Effector CD4-positive, alpha-beta T cell (primary cell): ENCODE measurements around the gene KIFC3. TPM values are rescaled to one million over a fixed set of nuclear protein-coding genes. Genes with fewer than 3 reads are reported as not detected.
"Not testable (repeated sequence)": the region's sequence is repeated elsewhere in the genome, so short reads cannot be mapped to it uniquely, and the experiment has no call there.

ENCODE experiments used
- DNase-seq: peaks from one replicate; pipeline ENCODE4 v3.0.0-alpha.2; 2020
- total RNA-seq: gene quantifications from one replicate; lab custom pipeline; 2026; lab: John Stamatoyannopoulos, UW

The KIFC3 gene, protein sequence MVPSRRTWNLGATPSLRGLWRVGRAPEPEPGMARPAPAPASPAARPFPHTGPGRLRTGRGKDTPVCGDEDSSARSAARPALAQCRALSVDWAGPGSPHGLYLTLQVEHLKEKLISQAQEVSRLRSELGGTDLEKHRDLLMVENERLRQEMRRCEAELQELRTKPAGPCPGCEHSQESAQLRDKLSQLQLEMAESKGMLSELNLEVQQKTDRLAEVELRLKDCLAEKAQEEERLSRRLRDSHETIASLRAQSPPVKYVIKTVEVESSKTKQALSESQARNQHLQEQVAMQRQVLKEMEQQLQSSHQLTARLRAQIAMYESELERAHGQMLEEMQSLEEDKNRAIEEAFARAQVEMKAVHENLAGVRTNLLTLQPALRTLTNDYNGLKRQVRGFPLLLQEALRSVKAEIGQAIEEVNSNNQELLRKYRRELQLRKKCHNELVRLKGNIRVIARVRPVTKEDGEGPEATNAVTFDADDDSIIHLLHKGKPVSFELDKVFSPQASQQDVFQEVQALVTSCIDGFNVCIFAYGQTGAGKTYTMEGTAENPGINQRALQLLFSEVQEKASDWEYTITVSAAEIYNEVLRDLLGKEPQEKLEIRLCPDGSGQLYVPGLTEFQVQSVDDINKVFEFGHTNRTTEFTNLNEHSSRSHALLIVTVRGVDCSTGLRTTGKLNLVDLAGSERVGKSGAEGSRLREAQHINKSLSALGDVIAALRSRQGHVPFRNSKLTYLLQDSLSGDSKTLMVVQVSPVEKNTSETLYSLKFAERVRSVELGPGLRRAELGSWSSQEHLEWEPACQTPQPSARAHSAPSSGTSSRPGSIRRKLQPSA
- not detected for total RNA-seq

DNA sequence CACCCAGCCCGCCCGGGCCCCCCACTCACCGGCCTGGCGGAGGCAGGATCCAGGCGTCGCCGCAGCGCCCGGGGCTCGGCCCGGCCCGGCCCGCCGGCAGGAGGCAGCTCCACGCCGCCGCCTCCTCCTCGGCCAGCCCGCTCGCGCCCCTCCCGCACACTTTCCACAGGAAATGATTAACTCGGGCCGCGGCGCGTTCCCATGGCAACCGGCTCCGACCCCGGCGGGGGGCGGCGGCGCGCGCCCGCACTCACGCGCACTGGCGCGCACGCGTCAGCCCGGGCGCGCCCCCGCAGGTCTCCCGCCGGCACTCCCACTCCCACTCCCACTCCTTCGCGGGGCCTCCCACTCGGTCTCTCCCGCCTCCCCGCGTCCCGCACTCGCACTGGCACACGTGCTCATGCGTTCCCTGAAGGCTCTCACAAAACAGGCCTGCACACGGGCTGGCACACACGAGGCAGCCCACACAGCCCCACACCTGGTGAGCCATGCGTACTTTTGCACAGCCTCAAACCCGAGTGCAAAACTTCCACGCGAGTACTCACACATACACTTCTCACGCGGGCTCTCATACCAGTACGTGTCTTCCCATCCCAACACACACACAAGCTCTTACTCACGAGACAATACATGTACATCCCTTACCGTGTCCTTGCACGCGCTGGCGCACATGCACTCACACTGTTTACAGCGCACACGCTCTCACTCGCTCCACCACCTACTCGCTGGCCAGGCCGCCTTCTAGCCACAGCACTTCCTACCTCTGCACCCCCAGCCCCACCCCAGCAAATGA, at the start of gene KIFC3:
Gene KIFC3, minus strand, starts transcription at position 151 of the 793 bp plus-strand sequence. CDS start 4,248 bp downstream, outside the sequence.
- peak; percentile 41 for DNase-seq

DNA sequence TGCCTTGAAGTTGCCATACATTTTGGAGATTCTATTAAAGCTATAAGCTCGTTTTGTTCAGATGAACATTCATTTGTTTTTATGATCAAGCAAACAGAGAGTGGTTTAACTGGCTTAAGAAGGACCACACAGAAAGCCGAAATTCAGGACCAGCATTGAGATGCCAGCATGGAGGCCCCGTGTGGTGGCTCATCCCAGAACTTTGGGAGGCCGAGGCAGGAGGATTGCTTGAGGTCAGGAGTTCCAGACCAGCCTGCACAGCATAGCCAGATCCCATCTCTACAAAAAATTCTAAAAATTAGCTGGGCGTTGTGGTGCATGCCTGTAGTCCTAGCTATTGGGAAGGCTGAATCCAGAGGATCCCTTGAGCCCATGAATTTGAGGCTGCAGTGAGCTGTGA, 45.9 kb upstream of the KIFC3 start:
- DNase-seq: no peak

GRCh38 chr16:57846931-57847330, 44.6 kb upstream of the KIFC3 start:
- DNase-seq: not testable (repeated sequence)

DNA sequence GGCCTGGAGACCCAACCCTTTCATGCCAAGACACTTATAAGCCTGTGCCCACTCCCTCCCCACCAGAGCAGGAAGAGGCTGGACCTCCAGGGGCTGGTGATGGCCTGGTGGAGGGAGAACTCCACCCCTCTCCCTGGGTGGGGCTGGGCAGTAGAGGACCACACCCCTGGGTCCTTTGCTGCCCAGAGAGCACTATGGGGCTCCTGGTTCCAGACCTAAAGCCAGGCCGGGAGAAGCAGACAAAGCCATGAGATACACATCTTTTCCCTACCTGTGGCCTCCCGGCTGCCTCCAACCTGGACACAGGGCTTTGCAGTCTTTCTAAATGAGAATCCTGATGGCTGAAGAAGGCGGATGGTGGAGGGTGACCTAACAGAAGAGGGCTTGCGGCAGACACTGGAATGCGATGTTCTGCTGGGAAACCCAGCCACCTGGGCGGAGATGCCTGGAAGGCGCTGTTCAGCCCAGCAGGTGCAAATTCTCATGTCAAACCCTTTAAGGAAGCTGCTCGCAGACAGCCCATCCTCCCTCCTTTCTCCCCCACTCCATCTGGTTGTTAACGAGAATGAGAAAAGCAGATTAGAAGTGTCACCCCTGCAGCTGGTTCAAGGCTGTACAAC, 43.9 kb upstream of the KIFC3 start:
- DNase-seq: no peak

GRCh38 chr16:57845115-57845514, 42.8 kb upstream of the KIFC3 start:
- DNase-seq: no peak

DNA sequence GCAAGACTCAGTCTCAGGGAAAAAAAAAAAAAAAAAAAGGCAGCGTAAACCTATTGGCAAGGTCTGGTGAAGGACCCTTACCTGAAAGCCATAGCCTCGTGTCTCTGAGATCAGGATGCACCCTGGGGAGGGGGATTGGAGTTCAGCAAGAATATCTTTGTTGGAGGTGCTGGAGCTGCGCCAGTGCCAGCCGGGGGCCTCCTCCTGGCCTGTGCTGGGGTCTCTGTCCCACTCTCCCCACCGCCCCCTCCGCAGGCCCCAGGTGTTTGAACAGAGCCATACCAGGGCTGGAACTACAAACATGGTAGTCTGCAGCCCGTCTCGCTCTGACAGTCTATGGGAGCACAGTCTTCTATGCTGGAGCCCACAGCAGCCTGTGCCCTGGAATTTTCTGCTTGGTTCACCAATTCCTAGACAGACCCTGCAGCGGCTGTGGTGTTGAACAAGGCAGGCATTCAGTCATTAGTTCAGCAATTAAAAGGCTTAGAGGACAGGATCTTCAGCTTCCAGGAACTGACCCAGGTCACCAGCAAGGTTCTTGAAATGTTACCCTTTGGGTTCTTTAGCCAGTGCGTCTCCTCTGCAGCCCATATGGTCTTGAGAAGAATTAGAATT, 42.2 kb upstream of the KIFC3 start:
- no peak for DNase-seq

- DNase-seq: no peak
Measured at GRCh38 chr16:57843400-57843799, 41.1 kb upstream of the KIFC3 start.

GRCh38 chr16:57842601-57843000, 40.3 kb upstream of the KIFC3 start:
- DNase-seq: no peak

GRCh38 chr16:57840833-57841232, 38.5 kb upstream of the KIFC3 start:
- DNase-seq: no peak

GRCh38 chr16:57838161-57838560, 35.9 kb upstream of the KIFC3 start:
- DNase-seq: no peak

DNA sequence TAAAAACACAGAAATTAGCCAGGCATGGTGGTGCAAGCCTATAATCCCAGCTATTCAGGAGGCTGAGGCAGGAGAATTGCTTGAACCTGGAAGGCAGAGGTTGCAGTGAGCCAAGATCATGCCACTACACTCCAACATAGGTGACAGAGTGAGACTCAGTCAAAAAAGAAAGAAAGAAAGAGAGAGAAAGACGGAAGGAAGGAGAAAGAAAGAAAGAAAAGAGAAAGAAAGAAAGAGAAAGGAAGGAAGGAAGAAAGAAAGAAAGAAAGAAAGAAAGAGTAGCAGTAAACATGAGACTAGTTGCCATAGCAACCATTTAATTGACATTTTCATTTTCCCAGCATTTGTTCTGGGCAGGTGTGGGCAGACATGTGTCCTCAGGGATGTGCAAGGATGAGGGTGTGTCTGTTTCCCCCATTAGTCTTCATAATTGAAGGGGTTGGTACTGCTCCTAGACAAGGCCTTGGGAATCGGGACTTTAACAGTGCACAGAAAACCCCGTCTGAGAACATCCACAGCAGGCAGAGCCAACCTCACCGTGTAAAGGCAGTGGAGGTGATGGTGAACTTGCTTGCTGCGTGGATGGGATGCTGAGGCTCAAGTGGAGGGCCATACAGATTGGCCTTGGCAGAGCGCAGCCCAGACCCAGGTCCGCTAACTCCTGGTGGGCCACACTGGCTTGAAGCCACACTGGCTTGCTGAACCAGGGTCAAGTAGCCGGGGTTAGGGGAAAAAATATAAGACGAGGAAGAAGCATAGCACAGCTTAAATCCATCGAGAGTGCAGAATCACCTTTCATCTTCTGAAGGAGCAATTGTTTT, 35.2 kb upstream of the KIFC3 start:
- DNase-seq: no peak

- not testable (repeated sequence) for DNase-seq
Measured at GRCh38 chr16:57835439-57835838, 33.1 kb upstream of the KIFC3 start.

- no peak for DNase-seq
Measured at GRCh38 chr16:57834936-57835335, 32.6 kb upstream of the KIFC3 start.

- DNase-seq: no peak
Measured at GRCh38 chr16:57830890-57831484, 28.7 kb upstream of the KIFC3 start.

- DNase-seq: no peak
Measured at GRCh38 chr16:57829969-57830360, 27.7 kb upstream of the KIFC3 start.

DNA sequence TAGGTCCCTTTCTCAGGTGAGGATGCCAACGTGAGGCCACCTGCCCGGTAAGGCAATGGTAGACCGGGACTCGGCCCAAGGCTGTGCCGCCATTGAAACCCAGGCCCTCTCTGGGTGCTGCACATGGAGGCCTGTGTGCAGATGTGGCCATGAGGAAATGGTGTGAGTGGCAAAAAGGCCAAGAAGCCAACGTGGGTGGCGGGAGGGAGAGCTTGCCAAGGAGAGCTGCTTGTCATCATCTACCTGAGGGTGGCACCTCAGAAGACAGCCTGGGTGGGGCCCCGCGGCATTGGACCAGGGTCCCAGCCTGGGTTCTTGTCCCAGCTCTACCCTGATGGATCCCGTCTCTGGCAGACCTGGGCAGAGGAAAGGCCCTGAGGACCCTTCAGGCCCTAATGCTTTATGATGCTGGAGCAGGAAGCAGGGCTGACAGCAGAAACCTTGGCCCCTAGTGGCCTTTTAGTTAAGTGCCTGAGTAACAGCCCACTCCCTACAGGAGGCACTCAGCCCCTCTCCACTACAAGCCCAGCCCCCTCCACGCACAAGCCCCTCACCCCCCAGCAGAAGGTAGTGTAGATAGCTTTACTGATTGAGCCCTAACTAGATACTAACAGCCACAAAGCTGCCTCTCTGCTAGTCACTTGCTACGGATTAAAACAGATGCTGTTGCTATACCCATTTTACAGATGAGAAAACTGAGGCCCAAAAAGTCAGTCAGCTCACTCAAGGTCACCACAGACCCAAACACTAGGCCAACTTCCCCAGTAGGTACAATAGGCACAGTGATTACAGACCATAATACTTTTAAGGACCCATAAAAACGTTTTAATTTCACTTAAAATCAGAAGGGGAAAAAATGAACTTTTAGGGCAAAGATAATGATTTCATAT, 26.2 kb upstream of the KIFC3 start:
- no peak for DNase-seq

DNA sequence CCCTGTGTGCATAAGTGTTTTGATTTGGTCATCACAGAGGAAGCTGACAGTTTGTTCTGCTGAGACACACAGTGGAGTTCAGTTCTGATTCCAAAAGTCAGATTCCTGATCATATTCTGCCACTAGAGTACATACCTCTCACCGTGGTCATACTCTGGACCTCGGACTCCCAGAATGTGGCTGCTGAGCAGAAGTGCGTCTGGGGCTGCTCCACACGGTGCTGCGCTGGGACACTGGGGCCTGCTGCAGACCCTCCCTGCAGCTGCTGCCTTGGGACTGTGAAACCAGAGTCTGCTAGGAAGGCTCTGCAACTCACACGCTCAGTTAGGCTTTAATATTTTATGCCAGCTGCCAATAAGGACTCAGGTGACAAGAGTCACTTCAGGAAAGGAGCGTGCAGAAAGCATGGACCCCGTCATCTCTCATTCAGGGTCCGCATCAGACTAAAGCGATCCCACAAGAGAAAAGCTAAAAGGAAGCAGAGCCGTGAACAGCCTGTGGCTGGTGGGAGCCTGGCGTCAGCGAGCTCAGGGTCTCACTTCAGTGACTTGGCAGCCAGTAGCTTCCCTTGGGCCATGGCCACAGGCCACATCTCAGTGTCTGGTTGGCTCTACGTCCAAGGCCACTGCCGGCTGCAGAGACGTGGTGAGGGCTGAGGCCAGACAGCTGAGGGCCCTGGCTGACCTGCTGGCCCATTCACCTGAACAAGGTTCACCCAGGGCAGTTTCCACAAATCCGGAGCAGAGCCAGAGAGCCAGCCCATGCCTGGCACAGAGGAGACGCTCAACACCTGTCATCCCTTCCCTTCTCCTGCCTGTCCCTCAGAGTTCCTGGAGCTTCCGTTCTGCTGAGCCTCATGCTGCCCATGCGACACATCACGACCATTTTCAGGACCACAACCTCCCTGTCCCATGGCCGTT, 24.7 kb upstream of the KIFC3 start:
- DNase-seq: no peak

- DNase-seq: no peak
Measured at GRCh38 chr16:57826052-57826451, 23.8 kb upstream of the KIFC3 start.
